ENCODE data around the gene ADAMTS1.

The ADAMTS1 gene

GRCh38 chr21:26810266-26810665 is 34.9 kb downstream of the ADAMTS1 start:
- TF ChIP-seq CTCF (IDR thresholded peaks at IDR 0.05; ENCODE audit: control insufficient read depth, extremely low read depth, insufficient read depth): no peak
- no peak overlapping the region for H3K4me3 ChIP-seq (ENCODE audit: low read depth, low read length)
- no peak for DNase-seq (ENCODE audit: low read depth)

GRCh38 chr21:26809745-26810144 is 35.5 kb downstream of the ADAMTS1 start:
- TF ChIP-seq CTCF (IDR thresholded peaks at IDR 0.05; ENCODE audit: control insufficient read depth, extremely low read depth, insufficient read depth): no peak
- H3K4me3 ChIP-seq (ENCODE audit: low read depth, low read length): no peak overlapping the region
- DNase-seq (ENCODE audit: low read depth): no peak

GRCh38 chr21:26806801-26807295 is 38.4 kb downstream of the ADAMTS1 start:
- TF ChIP-seq CTCF (IDR thresholded peaks at IDR 0.05; ENCODE audit: control insufficient read depth, extremely low read depth, insufficient read depth): no peak
- DNase-seq (ENCODE audit: low read depth): no peak
- H3K4me3 ChIP-seq (ENCODE audit: low read depth, low read length): no peak overlapping the region

- TF ChIP-seq CTCF (IDR thresholded peaks at IDR 0.05; ENCODE audit: control insufficient read depth, extremely low read depth, insufficient read depth): no peak
- H3K4me3 ChIP-seq (ENCODE audit: low read depth, low read length): no peak overlapping the region
- DNase-seq (ENCODE audit: low read depth): no peak
Observed at GRCh38 chr21:26804895-26805609, 40.2 kb downstream of the ADAMTS1 start.

GRCh38 chr21:26801498-26801897 is 43.7 kb downstream of the ADAMTS1 start:
- H3K4me3 ChIP-seq (ENCODE audit: low read depth, low read length): no peak overlapping the region
- no peak for TF ChIP-seq CTCF (IDR thresholded peaks at IDR 0.05; ENCODE audit: control insufficient read depth, extremely low read depth, insufficient read depth)
- DNase-seq (ENCODE audit: low read depth): no peak

GRCh38 chr21:26800970-26801431 is 44.2 kb downstream of the ADAMTS1 start:
- no peak for TF ChIP-seq CTCF (IDR thresholded peaks at IDR 0.05; ENCODE audit: control insufficient read depth, extremely low read depth, insufficient read depth)
- H3K4me3 ChIP-seq (ENCODE audit: low read depth, low read length): no peak overlapping the region
- DNase-seq (ENCODE audit: low read depth): no peak

- no peak overlapping the region for H3K4me3 ChIP-seq (ENCODE audit: low read depth, low read length)
- no peak for TF ChIP-seq CTCF (IDR thresholded peaks at IDR 0.05; ENCODE audit: control insufficient read depth, extremely low read depth, insufficient read depth)
- no peak for DNase-seq (ENCODE audit: low read depth)
Observed at GRCh38 chr21:26800455-26800854, 44.8 kb downstream of the ADAMTS1 start.

All from LNCaP clone FGC (cell line).